ENCODE data around the gene NOS2.
A peak's percentile ranks its signal among the peaks of the same experiment; 100 is the strongest.

NOS2 gene

DNA sequence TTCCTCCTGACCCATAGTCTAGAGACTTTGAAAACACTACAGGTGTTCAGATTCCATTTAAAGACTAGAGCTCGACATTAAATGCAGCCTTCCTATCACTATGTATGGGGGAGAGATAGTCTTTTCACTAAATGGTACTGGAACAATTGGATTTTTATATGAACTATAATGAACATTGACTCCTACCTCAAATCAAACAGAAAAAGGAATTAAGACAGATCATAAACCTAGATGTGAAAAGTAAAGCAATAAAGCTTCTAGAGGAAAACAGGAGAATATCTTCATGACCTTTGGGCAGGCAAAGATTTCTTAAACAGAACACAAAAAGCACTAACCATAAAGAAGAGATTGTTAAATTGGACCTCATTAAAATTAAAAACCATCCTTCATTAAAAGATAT lies 18.8 kb upstream of the NOS2 start:
- no peak for DNase-seq (ENCODE audit: low spot score)

DNA sequence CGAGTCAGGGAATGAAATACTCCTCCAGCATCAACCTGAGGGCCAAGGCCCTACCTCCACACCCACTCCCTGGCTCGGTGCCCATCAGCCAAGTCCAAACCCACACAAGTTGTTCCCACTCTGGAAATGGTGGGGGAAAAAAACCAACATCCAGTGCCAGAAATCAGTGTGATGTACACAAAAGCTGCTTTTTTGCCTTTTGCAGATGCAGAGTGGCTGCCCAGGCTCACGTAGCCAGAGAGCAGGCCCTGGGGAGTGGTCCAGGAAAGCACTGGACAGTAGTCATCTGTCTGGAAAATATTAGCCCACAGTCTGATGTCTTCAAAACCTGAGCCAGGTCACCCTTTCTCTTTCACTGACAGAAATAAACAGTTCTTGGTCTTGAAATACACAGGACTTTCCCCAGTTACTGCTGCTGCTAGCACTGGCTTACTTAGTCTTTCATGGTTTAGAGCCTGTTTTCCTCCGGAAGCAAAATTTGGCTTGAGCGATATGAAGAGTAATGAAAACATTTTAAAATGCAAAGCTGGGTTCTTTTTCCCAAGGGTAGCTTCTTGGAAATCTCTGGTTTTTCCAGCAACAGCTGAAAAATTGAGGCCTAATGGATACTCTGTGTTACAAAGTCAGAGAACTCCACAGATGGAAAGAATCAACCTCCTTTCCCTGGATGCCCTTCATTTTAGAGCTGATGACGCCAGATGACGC lies 18.2 kb upstream of the NOS2 start:
- DNase-seq (ENCODE audit: low spot score), result no peak

DNA sequence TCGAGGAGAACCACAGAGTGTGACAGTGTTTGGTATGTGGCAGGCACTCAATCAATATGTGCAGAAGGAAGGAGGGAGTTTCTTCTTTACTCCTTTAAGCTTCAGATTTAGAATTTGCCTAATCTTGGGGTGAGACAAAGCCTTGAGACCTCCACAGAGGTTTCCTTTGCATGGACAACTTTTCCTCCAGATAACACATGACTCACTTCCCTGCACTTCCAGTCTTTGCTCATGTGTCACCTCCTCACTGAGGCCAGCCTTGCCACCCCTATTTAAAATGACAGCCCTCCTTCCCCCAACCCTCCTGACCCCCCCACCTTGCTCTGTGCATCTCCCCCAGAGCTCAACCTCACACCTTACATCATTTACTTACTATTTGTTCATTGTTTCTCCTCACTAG lies 17.4 kb upstream of the NOS2 start:
- DNase-seq (ENCODE audit: low spot score), result no peak

- no peak for DNase-seq (ENCODE audit: low spot score)
Observed at GRCh38 chr17:27816946-27817345, 16.6 kb upstream of the NOS2 start.

DNA sequence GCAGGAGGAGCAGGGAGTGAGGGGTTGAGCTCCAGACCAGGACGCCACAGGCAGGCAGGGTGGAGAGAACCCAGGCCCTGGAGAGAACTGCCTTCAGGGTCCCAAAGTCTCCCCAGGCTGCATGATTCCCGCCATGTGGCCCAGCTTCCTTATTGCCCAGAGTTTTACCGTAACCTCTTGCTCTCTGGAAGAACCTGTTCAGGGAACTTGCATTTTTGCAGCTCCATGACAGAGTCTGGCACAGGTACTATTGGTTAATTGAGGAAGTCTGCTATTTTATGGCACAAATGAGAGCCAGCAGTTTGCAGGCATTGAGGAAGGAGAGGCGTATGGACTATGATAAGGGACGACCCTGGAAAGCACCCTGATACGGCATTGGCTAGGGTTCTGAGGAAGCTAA lies 11.6 kb upstream of the NOS2 start:
- DNase-seq (ENCODE audit: low spot score), result no peak

DNA sequence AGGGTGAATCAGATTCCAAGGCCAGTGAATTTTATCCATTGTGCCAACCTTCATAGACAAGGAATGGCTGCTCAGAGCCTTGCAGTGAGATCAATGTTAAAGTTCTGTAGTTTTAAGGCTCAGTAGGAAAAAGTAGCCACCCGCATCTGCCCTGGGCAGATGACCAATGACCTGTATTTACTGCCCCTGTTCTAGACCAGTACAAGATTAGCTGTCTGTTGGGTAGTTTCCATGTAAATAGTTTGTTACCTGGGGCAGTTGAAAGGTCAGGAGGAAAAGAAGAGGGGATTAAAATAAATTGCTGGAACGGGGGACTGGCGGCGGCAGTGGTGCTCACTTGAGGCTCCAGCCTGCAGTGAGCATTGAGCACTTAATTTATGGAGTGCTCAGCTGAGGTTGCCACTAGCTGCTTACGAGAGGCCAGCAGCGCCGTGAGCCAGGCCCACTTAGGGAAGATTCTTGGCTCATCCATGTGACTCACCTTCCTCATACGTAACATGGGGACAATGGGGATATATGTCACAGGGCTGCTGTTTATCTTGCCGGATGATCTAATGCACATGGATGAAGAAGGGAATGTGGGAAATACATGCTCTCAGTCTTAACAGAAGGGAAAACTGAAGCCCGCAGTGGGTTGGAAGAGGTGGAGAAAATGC lies 10.7 kb upstream of the NOS2 start:
- no peak for DNase-seq (ENCODE audit: low spot score)

- DNase-seq (ENCODE audit: low spot score), result no peak
Observed at GRCh38 chr17:27810211-27810901, 10.0 kb upstream of the NOS2 start.

DNA sequence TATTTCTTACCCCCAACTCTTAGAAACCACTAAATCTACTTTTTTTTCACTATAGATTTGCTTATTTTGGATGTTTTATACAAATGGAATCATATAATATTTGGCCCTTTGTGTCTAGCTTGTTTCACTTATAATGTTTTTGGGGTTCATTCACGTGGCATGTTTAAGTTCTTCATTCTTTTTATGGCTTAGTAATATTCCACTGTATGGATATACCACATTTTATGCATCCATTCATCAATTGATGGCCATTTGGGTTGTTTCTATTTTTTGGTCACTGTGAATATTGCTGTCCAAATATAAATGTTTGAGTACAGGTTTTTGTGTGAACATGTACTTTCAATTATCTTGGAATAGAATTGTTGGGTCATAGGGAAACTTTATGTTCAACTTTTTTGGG lies 9.2 kb upstream of the NOS2 start:
- DNase-seq (ENCODE audit: low spot score), result no peak

DNA sequence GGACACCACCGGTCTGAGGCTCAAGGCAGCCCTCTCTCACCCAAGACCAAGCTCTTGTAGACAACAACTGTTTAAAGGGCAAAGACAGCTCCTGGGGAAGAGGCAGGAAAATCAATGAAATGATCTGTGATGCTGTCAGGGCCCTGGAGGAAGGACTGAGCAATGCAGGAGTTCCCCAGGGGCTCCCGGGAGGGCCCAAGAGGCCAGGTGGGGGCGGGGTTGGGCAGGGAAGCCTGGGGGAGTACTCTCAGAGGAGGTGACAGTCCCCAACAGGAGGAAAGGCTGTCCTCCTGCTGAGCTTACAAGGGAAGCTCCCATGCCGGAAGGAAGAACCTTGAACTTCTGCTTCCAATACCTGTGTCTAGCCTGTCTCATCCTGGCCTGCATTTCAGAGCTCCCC lies 8.3 kb upstream of the NOS2 start:
- DNase-seq (ENCODE audit: low spot score), result no peak

DNA sequence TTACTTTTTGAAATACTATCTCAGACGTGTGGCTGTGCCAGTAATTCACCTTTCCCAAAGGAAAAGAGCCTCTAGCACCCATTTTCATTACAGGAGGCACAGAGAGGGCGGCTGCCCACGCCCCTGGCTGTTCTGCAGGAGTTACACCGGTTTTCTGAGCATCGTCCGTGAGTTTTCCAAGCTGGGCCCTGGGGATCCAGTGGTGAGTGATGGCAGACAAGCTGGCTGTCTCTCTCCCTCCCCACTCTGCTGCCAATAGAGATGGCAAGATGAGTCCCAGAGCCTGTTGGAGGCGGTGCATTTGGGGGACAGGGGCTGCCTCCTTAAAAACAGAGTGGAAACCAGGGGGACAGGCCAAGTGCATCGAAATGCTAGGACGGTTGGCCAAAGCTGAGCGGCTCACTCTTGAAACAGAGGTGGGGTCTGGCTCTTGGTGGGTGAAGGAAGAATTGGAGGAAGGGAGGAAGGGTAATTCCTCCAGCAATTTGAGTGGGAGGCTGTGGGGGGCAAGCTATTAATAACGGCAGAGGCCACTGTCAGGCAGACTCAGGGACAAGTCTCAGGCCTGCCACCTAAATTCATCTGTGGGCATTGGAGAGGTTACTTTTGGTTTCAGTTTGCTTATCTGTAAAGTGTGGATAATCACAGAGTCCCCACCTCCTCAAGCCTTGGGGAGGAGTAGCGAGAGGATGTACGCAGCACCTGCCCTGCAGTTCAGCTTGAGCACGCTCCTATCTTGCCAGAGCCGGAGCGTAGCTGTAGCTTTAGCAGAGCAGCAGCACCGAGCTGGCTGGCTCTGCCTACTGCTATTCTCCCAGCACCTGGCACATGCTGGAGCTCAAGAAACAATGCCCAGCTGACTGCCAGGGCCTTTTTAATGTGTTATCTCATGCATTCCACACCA lies 7.5 kb upstream of the NOS2 start:
- DNase-seq (ENCODE audit: low spot score), result no peak

DNA sequence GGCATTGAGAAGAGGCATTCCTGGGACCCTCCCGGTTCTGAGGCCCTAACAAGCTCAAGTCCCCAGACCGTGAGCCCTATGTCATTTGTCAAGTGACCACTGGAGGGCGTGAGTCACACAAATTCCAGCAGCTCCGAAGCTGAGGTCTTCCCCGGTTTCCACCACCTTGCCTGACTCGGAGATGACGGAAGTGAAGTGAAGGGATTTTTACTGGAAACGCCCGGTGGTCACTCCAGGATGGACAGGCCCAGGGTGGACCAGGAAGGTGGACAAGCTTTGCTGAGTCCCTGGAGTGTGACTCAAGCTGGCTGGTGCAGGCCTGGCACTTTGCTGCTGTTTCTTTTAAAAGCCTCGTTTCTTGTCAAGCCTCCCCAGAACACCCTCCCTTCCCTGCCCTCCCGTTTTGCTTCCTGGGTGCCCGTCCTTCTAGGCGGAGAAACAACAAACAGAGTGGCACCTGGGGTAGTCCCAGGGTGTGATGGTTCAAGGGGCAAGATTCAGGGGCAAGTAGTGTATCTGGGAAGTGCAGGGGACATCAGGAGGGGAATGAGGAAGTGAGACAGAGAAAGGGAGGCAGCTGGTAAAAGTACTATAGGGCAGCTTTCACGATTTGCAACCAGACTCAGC lies 5.3 kb upstream of the NOS2 start:
- DNase-seq (ENCODE audit: low spot score), result peak; percentile 79

GRCh38 chr17:27804113-27804512 lies 3.8 kb upstream of the NOS2 start:
- no peak for DNase-seq (ENCODE audit: low spot score)

- no peak for DNase-seq (ENCODE audit: low spot score)
Observed at GRCh38 chr17:27802962-27803680, 2.8 kb upstream of the NOS2 start.

- no peak for DNase-seq (ENCODE audit: low spot score)
Observed at GRCh38 chr17:27802033-27802432, 1.7 kb upstream of the NOS2 start.

GRCh38 chr17:27798376-27798775 lies 2.0 kb downstream of the NOS2 start:
- DNase-seq (ENCODE audit: low spot score), result no peak

DNA sequence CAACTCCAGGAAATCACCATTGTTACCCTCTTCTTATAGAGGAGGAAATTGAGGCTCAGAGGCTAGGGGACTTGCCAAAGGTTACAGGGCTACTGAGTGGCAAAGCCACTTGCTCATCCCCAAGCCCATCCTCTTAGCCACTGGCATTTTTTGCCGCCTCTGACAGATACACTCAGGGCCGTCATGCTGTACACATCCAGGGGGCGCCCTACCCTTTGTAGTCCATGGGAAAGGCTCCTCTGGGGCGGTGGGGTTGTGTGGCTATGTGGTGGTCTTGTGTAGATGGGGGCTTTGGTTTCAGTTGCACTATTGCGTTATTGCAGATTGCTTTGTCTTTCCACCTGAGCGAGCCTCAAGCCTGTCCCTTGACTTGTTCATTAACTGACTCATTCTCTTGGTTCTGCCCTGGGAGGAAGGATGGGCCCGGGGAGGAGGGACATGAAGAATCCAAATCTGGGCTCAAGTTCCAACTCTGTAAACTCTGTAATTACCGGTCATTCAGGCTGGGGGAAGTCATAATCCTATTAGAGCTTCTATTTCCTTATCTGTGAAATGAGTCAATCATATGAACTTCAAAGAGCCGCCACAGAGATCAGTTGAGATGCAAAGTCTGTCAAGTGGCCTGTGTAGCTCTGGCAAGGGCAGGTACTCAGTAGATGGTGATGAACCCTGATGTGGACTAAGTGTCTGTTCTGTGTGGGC lies 2.8 kb downstream of the NOS2 start:
- no peak for DNase-seq (ENCODE audit: low spot score)

DNA sequence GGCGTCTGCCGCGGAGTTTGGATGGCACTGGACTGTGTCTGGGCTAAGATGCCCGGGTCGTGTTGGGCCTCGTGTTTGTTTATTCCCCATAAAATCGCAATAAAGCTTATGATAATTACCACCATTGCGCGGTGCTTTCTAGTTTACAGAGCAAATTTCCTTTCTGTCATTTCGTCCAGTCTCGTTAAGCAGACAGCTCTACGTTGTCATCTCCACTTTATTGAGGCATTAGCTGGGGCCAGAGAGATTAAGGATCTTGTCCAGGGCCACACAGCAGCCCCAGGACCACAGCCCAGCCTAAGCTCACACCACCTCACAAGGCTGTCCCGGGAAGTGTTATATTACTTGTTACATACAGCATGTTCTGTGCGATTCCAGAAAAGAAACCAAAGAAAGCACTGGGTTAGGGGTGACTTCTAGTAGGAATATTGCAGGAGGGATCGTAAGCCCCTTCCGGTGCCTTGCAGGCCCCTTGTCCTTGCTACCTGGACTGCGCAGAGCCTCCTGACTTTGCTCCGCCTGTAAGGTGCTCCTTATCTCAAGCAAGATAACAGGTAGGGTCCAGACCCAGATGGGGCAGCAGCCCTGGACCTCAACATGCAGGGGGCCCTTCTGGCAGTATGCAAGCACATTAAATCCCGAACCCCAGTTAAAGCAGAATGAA lies 6.3 kb downstream of the NOS2 start:
- DNase-seq (ENCODE audit: low spot score), result no peak

DNA sequence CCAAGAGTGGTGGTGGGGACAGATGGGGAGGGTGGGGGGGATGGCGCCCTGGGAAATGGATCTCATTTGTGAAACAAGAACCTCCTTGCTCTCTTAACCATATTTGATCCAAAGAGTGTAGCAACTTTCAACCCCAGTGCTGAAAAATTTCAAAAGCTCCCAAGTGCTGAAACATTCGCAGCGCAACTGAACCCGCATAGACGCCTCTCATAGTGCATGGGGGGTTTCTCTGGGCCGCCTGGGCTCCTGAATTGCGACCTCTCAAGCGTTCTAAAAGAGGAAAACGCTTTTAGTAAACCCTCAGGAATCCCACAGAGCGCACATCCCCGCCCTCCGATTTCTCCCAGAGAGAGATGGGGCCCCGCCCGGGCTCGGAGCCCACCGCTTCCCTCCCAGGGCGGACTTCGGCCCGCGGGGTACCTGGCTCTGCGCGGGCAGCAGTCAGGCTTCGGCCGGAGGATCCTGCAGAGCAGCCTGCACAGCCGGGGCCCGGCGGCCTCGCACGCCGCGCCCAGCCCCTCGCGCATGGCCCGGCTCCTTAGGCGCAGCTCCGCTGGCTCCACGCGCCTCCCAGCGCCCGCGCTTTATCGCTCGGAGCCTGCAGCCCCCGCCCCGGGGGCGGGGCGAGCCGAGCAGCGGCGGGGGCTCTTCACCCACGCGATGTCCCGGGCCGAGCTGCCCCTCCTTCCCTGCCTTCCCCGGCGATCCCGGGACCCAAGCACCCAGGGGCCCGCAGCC lies 7.0 kb downstream of the NOS2 start:
- no peak for DNase-seq (ENCODE audit: low spot score)

GRCh38 chr17:27792095-27792494 lies 8.2 kb downstream of the NOS2 start:
- DNase-seq (ENCODE audit: low spot score), result no peak
